HepG2 (cell line): ENCODE results near the gene TSNAXIP1. TPM values are rescaled to one million over a fixed set of nuclear protein-coding genes. Genes with fewer than 3 reads are reported as not detected.

Experiments used
- ATAC-seq: fragments of 200-7000 bp; cut with Tn5 transposase; 3 replicates; pipeline ENCODE4 v1.9.1; 2020; ENCODE audit warnings: mild to moderate bottlenecking, moderate library complexity
- BruUV-seq: library from RNA; stranded (reverse); fragments of 400-500 nt; replicated peaks from 2 replicates; lab custom pipeline; 2021; lab: Mats Ljungman, UMichigan
- CTCF ChIA-PET: fragments of 300-600 bp; formaldehyde crosslinking; extraction: SDS; loops from one replicate; lab custom pipeline; 2021; ENCODE audit warnings: low total read pairs, inconsistent platforms, low intra/inter-chr PET ratio; lab: Yijun Ruan, JAX
- POLR2A ChIA-PET: fragments of 350-600 bp; sonication (Branson Sonifier 250); formaldehyde crosslinking; loops from one replicate; lab custom pipeline; 2020; ENCODE audit warnings: antibody characterized with exemption, inconsistent platforms; lab: Yijun Ruan, JAX
- DNase-seq: peaks from one replicate; pipeline ENCODE4 v3.0.0-alpha.2; 2015; ENCODE audit warnings: low spot score
- FAIRE-seq: peaks from 3 replicates; lab custom pipeline; 2011; peaks lifted over from hg19 to GRCh38; lab: Jason Lieb, UNC
- H2AFZ ChIP-seq: one replicate; pipeline ENCODE4 v1.6.1; 2011; ENCODE audit warnings: low read length, inconsistent platforms
- H3K27ac ChIP-seq: fragments of 300-600 bp; 3 replicates; pipeline ENCODE4 v1.8.0; 2011; ENCODE audit warnings: mixed run types, mild to moderate bottlenecking, mixed read lengths, low read length, inconsistent platforms; ENCODE audit not compliant: insufficient read depth; ENCODE audit errors: extremely low read length
- H3K27me3 ChIP-seq, 2 experiments: fragments of 200-600 bp in 1 of 2; 2 replicates in 1 of 2; 3 replicates in 1 of 2; pipeline versions ENCODE4 v1.6.0 to v1.8.0; 2011; ENCODE audit warnings: low read length in 2 of 2, mild to moderate bottlenecking in 2 of 2, moderate library complexity in 2 of 2, inconsistent platforms in 1 of 2; ENCODE audit not compliant: insufficient read depth in 2 of 2, control insufficient read depth in 1 of 2
- H3K36me3 ChIP-seq, 2 experiments: fragments of 200-600 bp in 1 of 2; replicated peaks in 1 of 2; 2 replicates in 1 of 2; 3 replicates in 1 of 2; pipeline versions ENCODE4 v1.5.1 to v1.8.0; 2011; ENCODE audit warnings: low read length in 2 of 2, inconsistent platforms in 1 of 2; ENCODE audit not compliant: insufficient read depth in 2 of 2, control insufficient read depth in 1 of 2
- H3K4me1 ChIP-seq: 2 replicates; pipeline ENCODE4 v1.5.1; 2012; ENCODE audit warnings: low read length, inconsistent platforms; ENCODE audit not compliant: insufficient read depth
- H3K4me2 ChIP-seq: 2 replicates; pipeline ENCODE4 v1.6.0; 2011; ENCODE audit warnings: low read depth, low read length, inconsistent platforms
- H3K4me3 ChIP-seq, 3 experiments: fragments of 200-600 bp in 1 of 3; sonication (generic), shearing (Covaris generic) in 1 of 3; replicated peaks in 1 of 3; 2 replicates each; pipeline ENCODE4 v1.5.1; 2011 to 2016; ENCODE audit warnings: low read length in 3 of 3, inconsistent platforms in 2 of 3, low read depth in 2 of 3, mild to moderate bottlenecking in 2 of 3, control low read depth in 1 of 3, mixed read lengths in 1 of 3; ENCODE audit not compliant: insufficient read depth in 1 of 3
- H3K79me2 ChIP-seq: one replicate; pipeline ENCODE4 v1.6.1; 2011; ENCODE audit warnings: low read length, inconsistent platforms; ENCODE audit not compliant: insufficient read depth
- H3K9ac ChIP-seq: 2 replicates; pipeline ENCODE4 v1.6.0; 2011; ENCODE audit warnings: mild to moderate bottlenecking, low read depth, low read length, inconsistent platforms; ENCODE audit not compliant: insufficient read depth
- H3K9me3 ChIP-seq: 2 replicates; pipeline ENCODE4 v1.5.1; 2012; ENCODE audit warnings: mild to moderate bottlenecking, low read length
- H4K20me1 ChIP-seq: 2 replicates; pipeline ENCODE4 v1.6.0; 2011; ENCODE audit warnings: inconsistent platforms, mild to moderate bottlenecking, low read length, moderate library complexity; ENCODE audit not compliant: insufficient read depth
- ATM ChIP-seq: fragments of 450-650 bp; IDR thresholded peaks from 2 replicates; pipeline ENCODE4 v1.7.1; 2017; ENCODE audit warnings: mild to moderate bottlenecking, borderline replicate concordance
- HDAC6 ChIP-seq: fragments of 200-600 bp; sonication (generic); IDR thresholded peaks from 2 replicates; pipeline ENCODE4 v1.7.0; 2017; ENCODE audit warnings: mild to moderate bottlenecking, antibody characterized with exemption, low read length, low read depth
- KLF6 ChIP-seq: IDR thresholded peaks from 2 replicates; pipeline ENCODE4 v1.8.0; 2016; ENCODE audit warnings: missing biosample characterization, missing genetic modification reagents
- RBM39 ChIP-seq: fragments of 200-400 bp; formaldehyde crosslinking; IDR thresholded peaks from one replicate; pipeline ENCODE4 v1.6.1; 2018; ENCODE audit warnings: antibody characterized with exemption, mild to moderate bottlenecking, low read depth, low read length; ENCODE audit not compliant: poor library complexity, severe bottlenecking
- SYNCRIP ChIP-seq: fragments of 200-400 bp; formaldehyde crosslinking; IDR thresholded peaks from 2 replicates; pipeline ENCODE4 v1.6.1; 2018; ENCODE audit warnings: mild to moderate bottlenecking, low read depth, low read length; ENCODE audit not compliant: insufficient read depth
- ZC3H13 ChIP-seq: sonication (generic); formaldehyde crosslinking; IDR thresholded peaks from 2 replicates; pipeline ENCODE4 v1.8.1; 2023; ENCODE audit warnings: mild to moderate bottlenecking, missing genetic modification reagents, moderate library complexity
- ZHX2 ChIP-seq, 2 experiments: sonication (generic) in 1 of 2; formaldehyde crosslinking in 1 of 2; IDR thresholded peaks; 2 replicates each; pipeline versions ENCODE4 v1.6.1 to v1.9.0; 2014 to 2022; ENCODE audit warnings: antibody characterized with exemption in 1 of 2, borderline replicate concordance in 1 of 2, inconsistent platforms in 1 of 2, low read depth in 1 of 2, missing genetic modification reagents in 1 of 2
- ZNF12 ChIP-seq: sonication (generic); formaldehyde crosslinking; IDR thresholded peaks from 2 replicates; pipeline ENCODE4 v1.5.0; 2020; ENCODE audit warnings: missing genetic modification reagents
- ZNF44 ChIP-seq: sonication (generic); formaldehyde crosslinking; IDR thresholded peaks from 2 replicates; pipeline ENCODE4 v1.5.1; 2020; ENCODE audit warnings: mild to moderate bottlenecking, missing genetic modification reagents
- ZNF839 ChIP-seq: sonication (generic); formaldehyde crosslinking; IDR thresholded peaks from 2 replicates; pipeline ENCODE4 v1.4.0; 2020; ENCODE audit warnings: missing genetic modification reagents, mild to moderate bottlenecking, borderline replicate concordance
- ZSCAN21 ChIP-seq: sonication (generic); formaldehyde crosslinking; IDR thresholded peaks from 2 replicates; pipeline ENCODE4 v1.8.0; 2022; ENCODE audit warnings: mild to moderate bottlenecking, missing genetic modification reagents, moderate library complexity, borderline replicate concordance
- ZSCAN22 ChIP-seq: sonication (generic); formaldehyde crosslinking; IDR thresholded peaks from 2 replicates; pipeline ENCODE4 v1.4.0; 2020; ENCODE audit warnings: mild to moderate bottlenecking, missing genetic modification reagents
- WGBS: methylation state at CpG from one replicate; pipeline ENCODE4 v1.1.6; 2017; ENCODE audit warnings: low lambda C conversion rate; 5-methylcytosine and 5-hydroxymethylcytosine counted together
- in situ Hi-C: cut with HindIII; loops from 2 replicates; pipeline ENCODE4 v1.10.0; 2017; ENCODE audit warnings: low pct_unique_long_range_greater_than_20kb; ENCODE audit not compliant: extremely low pct_ligation_motif_present
- intact Hi-C: fragments of 100-400 bp; cut with micrococcal nuclease; formaldehyde crosslinking; loops from one replicate; pipeline ENCODE4 v1.10.0; 2022; ENCODE audit not compliant: unreplicated experiment
- polyA plus RNA-seq, 8 experiments: library from polyadenylated mRNA; depleted of rRNA in 3 of 8; stranded (reverse) in 7 of 8; unstranded in 1 of 8; fragments of >200 nt; fragmentation: Illumina TruSeq in 4 of 8; extraction: Trizol in 4 of 8; gene quantifications; 2 replicates each; pipeline versions ENCODE4 v1.2.1 to v1.2.3, GENCODE V29; 2011 to 2016; ENCODE audit warnings: low read depth in 4 of 8, missing spikeins in 1 of 8, mixed read lengths in 1 of 8; ENCODE audit not compliant: insufficient read depth in 1 of 8
- total RNA-seq, 5 experiments: library from RNA; depleted of rRNA; stranded (reverse); fragments of >200 nt; fragmentation: Illumina TruSeq; extraction: Trizol; gene quantifications; 2 replicates each; pipeline ENCODE4 v1.2.3, GENCODE V29; 2016; ENCODE audit warnings: low read depth in 1 of 5
- TF ChIP-seq, protein P1 (sequence below): fragments of 450-650 bp; IDR thresholded peaks from 2 replicates; pipeline ENCODE4 v1.6.1; 2017
- TF ChIP-seq, protein P2 (sequence below): sonication (generic); formaldehyde crosslinking; IDR thresholded peaks from 2 replicates; pipeline ENCODE4 v1.4.0; 2020; ENCODE audit warnings: missing genetic modification reagents, borderline replicate concordance

Gene TSNAXIP1
- total and polyA plus RNA-seq, 2 of the 13 experiments (the other 11 are each of a cell fraction or from before 2014, with no cell fraction given), result 0.37 to 0.86 TPM

DNA sequence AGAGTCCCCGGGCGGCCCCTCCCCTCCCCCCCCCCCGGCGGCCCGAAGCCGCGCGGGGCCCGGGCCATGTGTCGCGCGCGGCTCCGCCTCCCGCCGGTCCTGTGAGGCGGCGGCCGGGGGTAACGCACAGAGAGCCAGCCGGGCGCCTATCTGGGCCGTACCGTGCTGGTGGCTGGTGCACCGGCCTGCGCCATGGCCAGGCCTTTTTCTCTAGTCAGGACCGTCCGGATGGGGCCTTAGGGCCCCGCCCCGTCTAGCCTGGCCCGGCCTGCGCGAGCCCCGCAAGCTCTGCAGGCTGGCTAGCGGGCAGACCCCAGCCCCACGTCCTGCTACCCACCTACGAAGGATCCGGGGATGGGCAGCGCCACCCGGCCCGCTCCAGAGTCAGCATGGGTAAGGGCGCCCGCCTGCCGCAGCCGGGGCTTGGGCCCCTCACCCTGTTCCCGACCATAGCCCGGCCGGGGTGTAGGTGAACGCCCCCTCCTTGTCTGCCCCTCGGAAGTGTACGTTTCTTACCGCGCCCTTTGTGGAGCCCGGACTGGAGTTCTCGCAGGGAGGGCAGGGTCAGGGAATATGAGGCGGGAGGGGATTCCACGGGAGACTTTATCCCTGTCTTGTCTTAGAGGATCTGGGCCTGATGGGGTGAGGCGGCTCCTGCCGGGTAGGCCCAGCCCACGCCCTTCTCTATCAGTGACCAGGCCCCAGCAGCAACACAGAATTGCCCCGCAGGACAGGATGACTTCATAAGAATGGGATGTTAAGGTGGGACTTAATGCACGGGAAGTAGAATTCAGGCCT lies 40.6 kb downstream of the TSNAXIP1 start, which contains the start of gene CENPT:
CENPT (minus strand) TSS at position 630 of the 798 bp plus-strand sequence. CDS start 13,834 bp downstream, outside the sequence.
- H3K4me2 ChIP-seq, result peak within 1 kb of the TSS; percentile 89
- in situ Hi-C loops, result no loop called here
- FAIRE-seq, result no peak
- TF ChIP-seq ATM (no peak), ZSCAN21 (CRISPR knock-in tag) (no peak), SYNCRIP (no peak), KLF6 (no peak; the same call in 1 of the 2 replicates), HDAC6 (no peak), ZNF44 (peak; percentile 83; the same call in 1 of the 2 replicates), ZNF839 (CRISPR knock-in tag) (no peak), ZSCAN22 (CRISPR knock-in tag) (no peak), RBM39 (no peak), ZNF12 (CRISPR knock-in tag) (no peak), ZHX2 (IDR thresholded peaks at IDR 0.05; ENCODE audit: low read depth) (no peak; the same call in 1 of the 2 replicates), ZHX2 (CRISPR knock-in tag; IDR thresholded peaks at IDR 0.05; ENCODE audit: borderline replicate concordance) (peak; percentile 56; the same call in 1 of the 2 replicates), ZC3H13 (CRISPR knock-in tag) (no peak)
- TF ChIP-seq, protein P1, sequence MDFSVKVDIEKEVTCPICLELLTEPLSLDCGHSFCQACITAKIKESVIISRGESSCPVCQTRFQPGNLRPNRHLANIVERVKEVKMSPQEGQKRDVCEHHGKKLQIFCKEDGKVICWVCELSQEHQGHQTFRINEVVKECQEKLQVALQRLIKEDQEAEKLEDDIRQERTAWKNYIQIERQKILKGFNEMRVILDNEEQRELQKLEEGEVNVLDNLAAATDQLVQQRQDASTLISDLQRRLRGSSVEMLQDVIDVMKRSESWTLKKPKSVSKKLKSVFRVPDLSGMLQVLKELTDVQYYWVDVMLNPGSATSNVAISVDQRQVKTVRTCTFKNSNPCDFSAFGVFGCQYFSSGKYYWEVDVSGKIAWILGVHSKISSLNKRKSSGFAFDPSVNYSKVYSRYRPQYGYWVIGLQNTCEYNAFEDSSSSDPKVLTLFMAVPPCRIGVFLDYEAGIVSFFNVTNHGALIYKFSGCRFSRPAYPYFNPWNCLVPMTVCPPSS, result no peak
- TF ChIP-seq, protein P2, sequence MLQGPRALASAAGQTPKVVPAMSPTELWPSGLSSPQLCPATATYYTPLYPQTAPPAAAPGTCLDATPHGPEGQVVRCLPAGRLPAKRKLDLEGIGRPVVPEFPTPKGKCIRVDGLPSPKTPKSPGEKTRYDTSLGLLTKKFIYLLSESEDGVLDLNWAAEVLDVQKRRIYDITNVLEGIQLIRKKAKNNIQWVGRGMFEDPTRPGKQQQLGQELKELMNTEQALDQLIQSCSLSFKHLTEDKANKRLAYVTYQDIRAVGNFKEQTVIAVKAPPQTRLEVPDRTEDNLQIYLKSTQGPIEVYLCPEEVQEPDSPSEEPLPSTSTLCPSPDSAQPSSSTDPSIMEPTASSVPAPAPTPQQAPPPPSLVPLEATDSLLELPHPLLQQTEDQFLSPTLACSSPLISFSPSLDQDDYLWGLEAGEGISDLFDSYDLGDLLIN (CRISPR knock-in tag), result no peak

More for the DNA sequence above, 40.6 kb downstream of the TSNAXIP1 start, which contains the start of gene CENPT:
- ATAC-seq (peak; percentile 59), DNase-seq (peak; percentile 70)
- peak within 1 kb of the TSS; percentile 88 for H3K27ac ChIP-seq
- peaks cover 80% of the 10 kb centered on the region for H3K79me2 ChIP-seq
- ChIA-PET CTCF (interaction anchor here (1.5 kb wide), 1 partner anchor 31 kb away, joined by 5 read pairs; no protein-coding TSS in a partner anchor), POLR2A (interaction anchor here (0.6 to 6.2 kb wide), 8 partner anchors 8 to 181 kb away, joined by 3 to 47 read pairs (median 4); partner anchors contain the start of genes C16orf86 and ENKD1)
- peaks cover 38% of the 10 kb centered on the region for H4K20me1 ChIP-seq
- WGBS, result under 1% methylated on average over 25 of the region's 62 CpGs
- H3K4me1 ChIP-seq, result peaks cover 45% of the 10 kb centered on the region
- no peaks in the 10 kb centered on the region; a peak in 1 of 5 replicates for H3K27me3 ChIP-seq
- no peak within 1 kb of the TSS for H2AFZ ChIP-seq
- H3K9ac ChIP-seq, result peak within 1 kb of the TSS; percentile 99
- no TSS peak for BruUV-seq
- no peaks in the 10 kb centered on the region for H3K9me3 ChIP-seq
- peak within 1 kb of the TSS; percentile 97 to 99 (median 97) for H3K4me3 ChIP-seq
- intact Hi-C loops, result no loop called here
- H3K36me3 ChIP-seq, result peaks cover 0 to 8% of the 10 kb centered on the region in 2 experiments; a peak in 3 of 5 replicates
